Measurements from ENCODE around the gene ROR2.

DNA sequence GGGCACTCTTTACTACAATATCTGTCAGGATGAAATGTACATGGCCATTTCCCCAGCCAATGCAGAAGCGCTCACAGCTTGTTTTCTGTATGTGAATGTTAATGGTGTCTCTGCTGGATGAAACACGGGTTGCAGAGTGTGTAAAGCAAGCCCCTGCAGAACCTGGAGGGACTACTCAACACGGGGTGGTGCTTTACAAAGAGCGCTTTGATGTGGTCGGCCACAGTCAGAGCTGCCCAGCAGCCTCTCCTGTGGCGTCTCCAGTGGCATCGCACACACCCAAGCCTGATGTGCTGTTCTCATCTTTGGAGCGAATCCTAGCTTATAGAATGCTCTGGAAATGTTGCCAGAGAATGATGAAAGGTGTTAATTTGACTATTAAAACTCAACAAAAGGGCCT is 363.7 kb downstream of the ROR2 start:
- TF ChIP-seq, protein P1, sequence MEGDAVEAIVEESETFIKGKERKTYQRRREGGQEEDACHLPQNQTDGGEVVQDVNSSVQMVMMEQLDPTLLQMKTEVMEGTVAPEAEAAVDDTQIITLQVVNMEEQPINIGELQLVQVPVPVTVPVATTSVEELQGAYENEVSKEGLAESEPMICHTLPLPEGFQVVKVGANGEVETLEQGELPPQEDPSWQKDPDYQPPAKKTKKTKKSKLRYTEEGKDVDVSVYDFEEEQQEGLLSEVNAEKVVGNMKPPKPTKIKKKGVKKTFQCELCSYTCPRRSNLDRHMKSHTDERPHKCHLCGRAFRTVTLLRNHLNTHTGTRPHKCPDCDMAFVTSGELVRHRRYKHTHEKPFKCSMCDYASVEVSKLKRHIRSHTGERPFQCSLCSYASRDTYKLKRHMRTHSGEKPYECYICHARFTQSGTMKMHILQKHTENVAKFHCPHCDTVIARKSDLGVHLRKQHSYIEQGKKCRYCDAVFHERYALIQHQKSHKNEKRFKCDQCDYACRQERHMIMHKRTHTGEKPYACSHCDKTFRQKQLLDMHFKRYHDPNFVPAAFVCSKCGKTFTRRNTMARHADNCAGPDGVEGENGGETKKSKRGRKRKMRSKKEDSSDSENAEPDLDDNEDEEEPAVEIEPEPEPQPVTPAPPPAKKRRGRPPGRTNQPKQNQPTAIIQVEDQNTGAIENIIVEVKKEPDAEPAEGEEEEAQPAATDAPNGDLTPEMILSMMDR (IDR thresholded peaks at IDR 0.05; ENCODE audit: insufficient read depth, low read length, poor library complexity, severe bottlenecking), result no peak
- TF ChIP-seq EZH2phosphoT487 (conservative IDR thresholded peaks at IDR 0.05; ENCODE audit: low read length), result no peak
